Hepatocyte (in vitro differentiated cells): Measurements from ENCODE around the gene GRK5.

Source experiments
- CTCF ChIP-seq: fragments of 200-600 bp; sonication (generic); IDR thresholded peaks from 2 replicates; pipeline ENCODE4 v1.5.1; 2016; ENCODE audit warnings: antibody characterized with exemption, mild to moderate bottlenecking; ENCODE audit not compliant: poor library complexity
- EZH2 ChIP-seq: fragments of 200-600 bp; sonication (generic); IDR thresholded peaks from 2 replicates; pipeline ENCODE4 v1.6.1; 2016; ENCODE audit warnings: antibody characterized with exemption, mild to moderate bottlenecking, borderline replicate concordance

- TF ChIP-seq CTCF (no peak), EZH2 (no peak)
These were observed 3.3 kb downstream of the GRK5 start for GRCh38 chr10:119210633-119211032.
